Measurements from ENCODE around the gene DOCK2.

GRCh38 chr5:169765176-169765996, 128.3 kb downstream of the DOCK2 start:
- TF ChIP-seq EZH2phosphoT487 (IDR thresholded peaks at IDR 0.05; ENCODE audit: borderline replicate concordance, low read length) (no peak), CTCF (IDR thresholded peaks at IDR 0.05; ENCODE audit: low read depth, low read length, poor library complexity, severe bottlenecking) (no peak)

All from DOHH2 (cell line).